Kidney epithelial cell (primary cell): ENCODE measurements around the gene PXK. TPM values are rescaled to one million over a fixed set of nuclear protein-coding genes. Genes with fewer than 3 reads are reported as not detected.
"Not testable (repeated sequence)": the region's sequence is repeated elsewhere in the genome, so short reads cannot be mapped to it uniquely, and the experiment has no call there.

Experiments used
- DNase-seq: peaks from one replicate; pipeline ENCODE4 v3.0.0-alpha.2; 2010; ENCODE audit warnings: low read depth
- H3K27me3 ChIP-seq: 2 replicates; pipeline ENCODE4 v1.6.0; 2011; ENCODE audit warnings: low read length; ENCODE audit not compliant: control insufficient read depth, insufficient read depth
- H3K36me3 ChIP-seq: 2 replicates; pipeline ENCODE4 v1.5.1; 2011; ENCODE audit warnings: low read length; ENCODE audit not compliant: control insufficient read depth, insufficient read depth
- H3K4me3 ChIP-seq: 2 replicates; pipeline ENCODE4 v1.5.1; 2011; ENCODE audit warnings: low read depth, mild to moderate bottlenecking, control low read depth, low read length
- CTCF ChIP-seq: IDR thresholded peaks from 2 replicates; pipeline ENCODE4 v1.5.1; 2011; ENCODE audit warnings: mild to moderate bottlenecking, moderate library complexity, low read length, control low read depth, inconsistent platforms; ENCODE audit not compliant: insufficient read depth, poor library complexity, severe bottlenecking
- total RNA-seq: library from RNA; depleted of rRNA; stranded (reverse); fragments of >200 nt; gene quantifications from 2 replicates; pipeline ENCODE4 v1.2.3, GENCODE V29; 2015

Gene PXK
- total RNA-seq, 1 donor from 2014 or later: 13.2 TPM

- Histone ChIP-seq H3K27me3 (no peaks in the 10 kb centered on the region), H3K4me3 (peak overlapping the region; percentile 92), H3K36me3 (peaks cover 3% of the 10 kb centered on the region)
- TF ChIP-seq CTCF: no peak
- no peak for DNase-seq
Measured at GRCh38 chr3:58432905-58433304, 100.2 kb downstream of the PXK start.

GRCh38 chr3:58433400-58434167 lies 100.9 kb downstream of the PXK start, which contains the start of gene PDHB:
PDHB (minus strand) TSS chr3:58433832; CDS start chr3:58433809, 23 bp downstream.
- Histone ChIP-seq H3K36me3 (peaks cover 3% of the 10 kb centered on the region), H3K4me3 (peak within 1 kb of the TSS; percentile 92), H3K27me3 (no peaks in the 10 kb centered on the region)
- peak; percentile 57 for DNase-seq
- TF ChIP-seq CTCF: no peak

- Histone ChIP-seq H3K36me3 (peaks cover 3% of the 10 kb centered on the region), H3K27me3 (no peaks in the 10 kb centered on the region), H3K4me3 (peak overlapping the region; percentile 92)
- no peak for TF ChIP-seq CTCF
- DNase-seq: no peak
Measured at GRCh38 chr3:58434168-58434504, 101.4 kb downstream of the PXK start.

- H3K27me3 ChIP-seq: no peaks in the 10 kb centered on the region
- no peak overlapping the region for H3K4me3 ChIP-seq
- no peak for TF ChIP-seq CTCF
- no peak for DNase-seq
- H3K36me3 ChIP-seq: no peaks in the 10 kb centered on the region
Measured at GRCh38 chr3:58434511-58434910, 101.8 kb downstream of the PXK start.

GRCh38 chr3:58434990-58435389 lies 102.3 kb downstream of the PXK start:
- Histone ChIP-seq H3K4me3 (no peak overlapping the region), H3K27me3 (no peaks in the 10 kb centered on the region), H3K36me3 (no peaks in the 10 kb centered on the region)
- DNase-seq: no peak
- no peak for TF ChIP-seq CTCF

- H3K4me3 ChIP-seq, DNase-seq, H3K36me3 ChIP-seq, H3K27me3 ChIP-seq: not testable (repeated sequence)
Measured at GRCh38 chr3:58437276-58437675, 104.6 kb downstream of the PXK start.

GRCh38 chr3:58440996-58441355 lies 108.3 kb downstream of the PXK start:
- H3K36me3 ChIP-seq, H3K27me3 ChIP-seq, H3K4me3 ChIP-seq, DNase-seq: not testable (repeated sequence)
